ENCODE measurements around the gene ODAD2.

Gene ODAD2

DNA sequence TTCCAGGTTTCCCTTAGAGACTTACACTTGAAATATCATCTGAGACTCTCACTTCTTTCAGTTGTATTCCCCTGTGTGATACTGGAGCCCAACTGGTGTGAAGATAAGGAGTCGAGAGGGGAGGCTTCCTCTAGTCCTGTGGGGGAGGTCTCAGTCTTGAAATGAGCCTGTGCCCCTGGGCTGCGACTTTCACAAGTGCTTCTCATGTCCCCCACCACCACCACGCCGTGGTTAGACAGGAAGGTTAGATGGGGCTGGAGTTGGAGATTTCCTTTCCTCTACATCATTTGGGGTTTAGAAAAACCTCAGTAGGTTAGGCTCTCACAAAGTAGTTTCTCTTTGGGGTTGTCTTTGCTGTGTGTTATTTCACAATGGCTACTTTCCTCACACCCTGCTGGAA lies 227.6 kb downstream of the ODAD2 start:
- DNase-seq (ENCODE audit: low read depth in 2 of 2) = no peak

DNA sequence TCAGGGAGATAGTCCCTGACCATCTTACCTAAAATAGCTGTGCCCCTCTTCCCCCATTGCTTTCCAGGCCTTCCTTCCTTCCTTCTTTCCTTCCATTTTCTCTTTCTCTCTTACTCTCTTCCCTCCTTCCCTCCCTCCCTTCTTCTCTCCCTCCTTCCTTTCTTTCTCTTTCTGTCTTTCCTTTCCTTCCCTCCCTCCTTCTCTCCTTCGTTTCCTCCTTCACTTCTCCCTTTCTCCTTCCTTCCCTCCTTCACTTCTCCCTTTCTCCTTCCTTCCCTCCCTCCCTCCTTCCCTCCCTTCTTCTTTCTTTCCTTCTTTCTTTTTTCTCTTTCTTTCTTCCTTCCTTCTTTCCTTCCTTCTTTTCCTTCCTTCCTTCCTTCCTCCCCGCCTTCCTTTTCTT lies 228.7 kb downstream of the ODAD2 start:
- no peak for DNase-seq (ENCODE audit: low read depth in 2 of 2)
